OCI-LY1 (cell line): ENCODE results near the gene GAK.

Source experiments
- CTCF ChIP-seq: fragments of 200-600 bp; sonication (generic), shearing (Covaris generic); IDR thresholded peaks from 2 replicates; pipeline ENCODE4 v1.5.1; 2017; ENCODE audit warnings: mild to moderate bottlenecking, antibody characterized with exemption, low read length, moderate library complexity, mixed read lengths
- EZH2 ChIP-seq: fragments of 200-600 bp; sonication (generic), shearing (Covaris generic); IDR thresholded peaks from 2 replicates; pipeline ENCODE4 v1.8.0; 2017; ENCODE audit warnings: borderline replicate concordance, mixed run types, mild to moderate bottlenecking, antibody characterized with exemption, low read length, moderate library complexity, mixed read lengths

GRCh38 chr4:883377-884095 is 48.6 kb downstream of the GAK start:
- TF ChIP-seq CTCF (no peak), EZH2 (no peak)
